ENCODE results near the gene IDH3B. TPM values are rescaled to one million over a fixed set of nuclear protein-coding genes. Genes with fewer than 3 reads are reported as not detected.

Gene IDH3B
- polyA plus RNA-seq, 1 donor from 2014 or later, result 108 TPM

DNA sequence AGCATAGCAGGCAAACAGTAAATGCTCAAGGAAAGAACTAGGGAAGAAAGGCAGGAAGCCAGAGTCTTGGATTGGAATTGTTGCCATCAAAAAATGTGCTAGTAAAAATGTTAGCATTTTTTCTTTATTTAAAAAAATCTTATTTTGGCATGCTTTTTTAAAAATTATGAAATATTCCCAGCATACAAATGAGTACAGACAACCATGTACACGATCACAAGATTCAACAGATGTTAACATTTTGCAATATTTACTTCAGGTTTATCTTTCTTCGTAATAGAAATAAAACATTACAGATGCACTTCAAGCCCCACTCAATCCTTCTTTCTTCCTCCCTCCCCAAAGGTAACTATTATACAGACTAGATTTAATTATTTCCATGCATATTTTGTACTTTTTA, 39.0 kb downstream of the IDH3B start:
- peaks cover 3% of the 10 kb centered on the region for H3K36me3 Mint-ChIP-seq
- H3K4me3 Mint-ChIP-seq, result no peak overlapping the region
- H3K4me1 Mint-ChIP-seq, result no peaks in the 10 kb centered on the region
- H3K27me3 Mint-ChIP-seq, result peaks cover 17% of the 10 kb centered on the region
- H3K9me3 Mint-ChIP-seq, result peaks cover 2 to 11% (median 8%) of the 10 kb centered on the region in 3 donors
- no peak overlapping the region for H3K27ac Mint-ChIP-seq

DNA sequence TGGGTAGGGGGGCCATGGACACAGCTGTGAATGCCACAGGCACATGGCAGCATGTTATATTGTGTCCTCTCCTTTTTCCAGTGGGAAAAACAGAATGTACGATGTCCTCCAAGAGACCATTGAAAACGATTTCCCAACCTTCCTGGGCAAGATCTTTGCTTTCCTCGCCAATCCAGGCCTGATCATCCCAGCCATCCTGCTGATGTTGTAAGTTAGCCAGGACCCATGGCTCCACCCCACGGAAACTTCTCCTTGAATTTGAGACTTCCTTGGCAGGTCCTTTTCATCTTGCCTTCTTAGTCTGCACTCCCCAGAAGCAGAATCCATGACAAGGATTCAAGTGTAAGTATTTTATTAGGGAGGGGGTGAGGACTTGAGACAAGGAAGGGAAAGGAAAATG, 39.8 kb downstream of the IDH3B start:
- Mint-ChIP-seq H3K36me3 (peaks cover 3% of the 10 kb centered on the region), H3K4me1 (no peaks in the 10 kb centered on the region), H3K4me3 (no peak overlapping the region), H3K27me3 (peaks cover 24% of the 10 kb centered on the region), H3K27ac (no peak overlapping the region), H3K9me3 (peaks cover 2 to 11% (median 11%) of the 10 kb centered on the region in 3 donors)

DNA sequence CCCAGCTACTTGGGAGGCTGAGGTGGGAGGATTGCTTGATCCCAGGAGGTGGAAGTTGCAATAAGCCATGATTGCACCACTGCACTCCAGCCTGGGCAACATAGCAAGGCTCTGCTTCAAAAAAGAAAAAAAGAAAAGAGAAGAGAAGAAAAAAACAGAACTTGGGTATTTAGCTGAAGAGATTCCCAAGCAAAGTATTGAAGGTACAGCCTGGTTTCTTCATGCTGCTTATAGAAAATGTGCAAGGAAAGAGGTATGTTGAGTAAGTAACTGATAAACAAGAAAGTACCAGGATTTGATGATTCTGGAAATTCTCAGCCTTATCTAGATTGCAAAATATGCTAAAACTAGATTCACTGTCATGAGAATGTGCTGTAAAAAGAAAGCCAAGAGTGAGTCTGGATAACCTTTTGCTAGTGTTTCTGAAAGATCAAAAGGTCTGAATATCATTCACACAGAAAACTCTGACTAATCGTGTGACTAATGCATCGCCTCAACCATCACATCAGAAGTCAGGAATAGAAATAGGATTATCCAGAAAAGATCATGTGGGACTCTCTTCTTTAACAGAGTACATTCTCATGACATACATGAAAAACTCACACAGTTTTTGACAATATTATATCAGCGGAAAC, 43.9 kb downstream of the IDH3B start:
- H3K27ac Mint-ChIP-seq, result peak overlapping the region in 1 of 3 donors; percentile 6
- H3K4me1 Mint-ChIP-seq, result peaks cover 0 to 5% (median 0%) of the 10 kb centered on the region in 3 donors
- peaks cover 3% of the 10 kb centered on the region for H3K36me3 Mint-ChIP-seq
- no peak overlapping the region for H3K4me3 Mint-ChIP-seq
- H3K27me3 Mint-ChIP-seq, result peaks cover 34% of the 10 kb centered on the region
- peaks cover 0 to 6% (median 0%) of the 10 kb centered on the region in 3 donors for H3K9me3 Mint-ChIP-seq

DNA sequence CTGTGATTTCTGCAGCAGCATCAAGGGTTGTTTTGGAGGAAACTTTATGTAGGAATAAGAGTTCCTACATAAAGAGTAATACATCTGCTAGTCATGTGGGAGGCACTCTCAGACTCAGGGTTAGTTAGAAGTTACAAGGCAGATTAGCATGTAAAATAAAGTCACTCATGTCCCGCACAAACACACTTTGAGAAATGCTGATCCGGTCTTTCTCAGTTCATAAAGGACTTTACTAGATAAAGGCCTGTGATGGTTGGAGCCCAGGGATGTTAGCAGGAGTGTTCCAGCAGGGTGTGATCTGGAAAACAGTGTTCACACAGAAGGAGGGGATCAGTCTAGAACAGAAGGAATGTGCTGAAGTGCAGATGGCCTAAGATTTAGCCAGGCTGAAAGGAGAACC, 44.7 kb downstream of the IDH3B start:
- H3K36me3 Mint-ChIP-seq, result peaks cover 3% of the 10 kb centered on the region
- peaks cover 0 to 6% (median 0%) of the 10 kb centered on the region in 3 donors for H3K9me3 Mint-ChIP-seq
- peak overlapping the region in 1 of 4 donors; percentile 29 for H3K4me3 Mint-ChIP-seq
- peaks cover 34% of the 10 kb centered on the region for H3K27me3 Mint-ChIP-seq
- H3K27ac Mint-ChIP-seq, result no peak overlapping the region
- peaks cover 0 to 5% (median 0%) of the 10 kb centered on the region in 3 donors for H3K4me1 Mint-ChIP-seq

DNA sequence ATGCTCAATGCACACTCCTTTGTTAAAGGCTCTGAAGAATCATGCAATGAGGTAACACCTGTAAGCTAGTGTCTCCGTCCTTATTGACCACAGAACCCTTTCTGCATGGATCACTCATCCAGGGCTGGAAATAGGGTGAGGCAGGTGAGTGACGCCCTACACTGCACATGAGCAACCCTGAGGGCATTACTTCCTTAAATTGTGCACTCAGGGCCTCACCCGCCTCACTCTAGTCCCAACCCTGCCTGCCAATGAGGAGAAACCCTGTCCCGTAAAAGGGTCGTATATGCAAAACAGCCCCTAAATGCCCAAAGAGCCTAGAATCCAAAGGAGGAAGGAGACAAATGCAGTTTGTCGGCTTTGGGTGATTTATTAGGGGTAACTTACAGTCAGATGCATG, 45.2 kb downstream of the IDH3B start:
- H3K36me3 Mint-ChIP-seq, result peaks cover 3% of the 10 kb centered on the region
- H3K27ac Mint-ChIP-seq, result no peak overlapping the region
- peaks cover 0 to 6% (median 0%) of the 10 kb centered on the region in 3 donors for H3K9me3 Mint-ChIP-seq
- H3K4me3 Mint-ChIP-seq, result peak overlapping the region in 1 of 4 donors; percentile 9
- peaks cover 33% of the 10 kb centered on the region for H3K27me3 Mint-ChIP-seq
- H3K4me1 Mint-ChIP-seq, result peaks cover 0 to 5% (median 0%) of the 10 kb centered on the region in 3 donors

DNA sequence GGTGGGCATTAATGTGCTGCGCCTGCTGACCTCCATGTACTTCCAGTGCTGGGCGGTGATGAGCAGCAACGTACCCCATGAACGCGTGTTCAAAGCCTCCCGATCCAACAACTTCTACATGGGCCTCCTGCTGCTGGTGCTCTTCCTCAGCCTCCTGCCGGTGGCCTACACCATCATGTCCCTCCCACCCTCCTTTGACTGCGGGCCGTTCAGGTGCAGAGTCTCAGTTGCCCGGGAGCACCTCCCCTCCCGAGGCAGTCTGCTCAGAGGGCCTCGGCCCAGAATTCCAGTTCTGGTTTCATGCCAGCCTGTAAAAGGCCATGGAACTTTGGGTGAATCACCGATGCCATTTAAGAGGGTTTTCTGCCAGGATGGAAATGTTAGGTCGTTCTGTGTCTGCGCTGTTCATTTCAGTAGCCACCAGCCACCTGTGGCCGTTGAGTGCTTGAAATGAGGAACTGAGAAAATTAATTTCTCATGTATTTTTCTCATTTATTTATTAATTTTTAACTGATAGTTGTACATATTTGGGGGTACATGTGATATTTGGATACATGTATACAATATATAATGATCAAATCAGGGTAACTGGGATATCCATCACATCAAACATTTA, 46.8 kb downstream of the IDH3B start:
- H3K36me3 Mint-ChIP-seq, result peaks cover 3% of the 10 kb centered on the region
- peak overlapping the region in 2 of 4 donors; percentile 66 to 69 for H3K4me3 Mint-ChIP-seq
- H3K9me3 Mint-ChIP-seq, result peaks cover 0 to 6% (median 0%) of the 10 kb centered on the region in 3 donors
- H3K27ac Mint-ChIP-seq, result no peak overlapping the region
- peaks cover 0 to 5% (median 0%) of the 10 kb centered on the region in 3 donors for H3K4me1 Mint-ChIP-seq
- H3K27me3 Mint-ChIP-seq, result peaks cover 29% of the 10 kb centered on the region

DNA sequence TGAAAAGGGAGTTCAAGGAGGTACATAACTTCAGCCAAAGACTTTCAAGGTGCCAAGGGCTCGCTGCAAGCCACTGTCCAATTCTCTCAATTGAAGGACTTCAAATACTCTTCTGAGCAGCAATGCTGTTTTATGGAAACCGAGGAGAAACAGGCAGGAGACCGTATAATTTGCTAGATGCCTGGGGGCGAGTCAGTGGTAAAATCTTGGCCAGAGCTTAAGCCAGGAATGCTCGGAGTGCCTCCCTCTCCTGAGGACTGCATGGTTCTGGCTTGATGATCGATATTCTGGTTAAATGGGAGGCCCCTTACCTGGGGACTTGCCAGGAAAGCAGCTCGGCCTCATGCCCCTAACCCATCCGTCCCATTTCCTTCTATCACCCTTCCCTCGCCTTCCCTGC, 47.4 kb downstream of the IDH3B start:
- peaks cover 28% of the 10 kb centered on the region for H3K27me3 Mint-ChIP-seq
- no peak overlapping the region for H3K4me3 Mint-ChIP-seq

DNA sequence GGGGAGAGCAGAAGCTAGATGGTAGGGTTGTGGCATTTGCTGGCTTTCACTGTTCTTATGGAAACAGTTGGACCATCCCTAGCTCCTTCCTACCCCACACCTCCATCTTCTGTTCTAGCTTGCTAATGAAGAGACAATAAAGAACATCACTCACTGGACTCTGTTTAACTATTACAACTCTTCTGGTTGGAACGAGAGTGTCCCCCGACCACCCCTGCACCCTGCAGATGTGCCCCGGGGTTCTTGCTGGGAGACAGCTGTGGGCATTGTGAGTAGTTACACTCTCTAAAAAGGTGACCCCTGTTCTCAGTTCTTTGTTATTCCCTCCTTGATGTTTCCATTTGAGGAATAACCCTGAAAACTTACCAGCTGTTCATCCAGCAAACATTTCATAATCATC, 51.9 kb downstream of the IDH3B start:
- no peak overlapping the region for H3K27ac Mint-ChIP-seq

More for the DNA sequence above, 47.4 kb downstream of the IDH3B start:
- H3K36me3 Mint-ChIP-seq, result peaks cover 3% of the 10 kb centered on the region
- H3K9me3 Mint-ChIP-seq, result peaks cover 0 to 6% (median 0%) of the 10 kb centered on the region in 3 donors
- peaks cover 0 to 5% (median 0%) of the 10 kb centered on the region in 3 donors for H3K4me1 Mint-ChIP-seq
- H3K27ac Mint-ChIP-seq, result no peak overlapping the region

DNA sequence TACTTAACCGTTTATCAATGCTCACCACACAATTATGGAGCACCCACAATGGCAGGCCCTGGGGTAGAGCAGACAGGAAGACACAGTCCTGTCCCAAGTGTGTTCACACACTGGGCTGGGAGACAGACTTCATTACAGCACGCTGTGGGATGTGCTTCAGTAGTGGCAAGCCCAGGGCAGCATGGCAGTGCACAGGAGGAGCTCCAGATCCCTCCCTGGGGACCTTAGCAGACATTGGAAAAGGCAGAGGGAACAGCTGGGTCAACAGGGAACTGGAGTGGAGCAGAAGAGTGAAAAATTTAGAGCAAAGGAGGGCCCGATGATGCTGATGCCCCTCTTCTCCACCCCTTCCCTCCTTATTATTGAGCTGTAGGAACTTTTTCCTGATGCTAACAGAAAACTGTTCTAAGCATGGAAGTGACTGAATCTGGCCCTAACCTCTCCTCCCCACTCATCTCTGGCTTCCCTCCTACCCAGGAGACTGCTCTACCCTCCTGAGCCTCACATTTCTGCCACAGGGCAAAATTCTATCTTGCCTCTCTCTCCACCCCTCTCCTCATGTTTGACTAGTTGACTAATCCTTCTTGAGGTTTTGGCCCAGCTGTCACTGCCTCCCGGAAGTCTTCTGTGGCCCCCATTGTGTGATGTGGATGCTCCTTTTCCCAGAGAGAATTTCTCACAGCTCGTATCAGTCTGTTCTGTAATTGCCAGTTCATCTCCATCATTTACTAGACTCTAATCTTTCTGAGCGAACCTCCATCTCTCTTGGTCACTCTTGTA, 52.9 kb downstream of the IDH3B start:
- peaks cover 1% of the 10 kb centered on the region for H3K36me3 Mint-ChIP-seq
- H3K27me3 Mint-ChIP-seq, result peaks cover 13% of the 10 kb centered on the region
- H3K9me3 Mint-ChIP-seq, result peaks cover 2 to 8% (median 8%) of the 10 kb centered on the region in 3 donors
- H3K4me1 Mint-ChIP-seq, result no peaks in the 10 kb centered on the region
- H3K27ac Mint-ChIP-seq, result no peak overlapping the region
- no peak overlapping the region for H3K4me3 Mint-ChIP-seq

More for the DNA sequence above, 51.9 kb downstream of the IDH3B start:
- Mint-ChIP-seq H3K4me3 (no peak overlapping the region), H3K36me3 (peaks cover 1% of the 10 kb centered on the region), H3K9me3 (peaks cover 2 to 8% (median 6%) of the 10 kb centered on the region in 3 donors), H3K4me1 (peaks cover 0 to 1% (median 0%) of the 10 kb centered on the region in 3 donors), H3K27me3 (peaks cover 17% of the 10 kb centered on the region)

DNA sequence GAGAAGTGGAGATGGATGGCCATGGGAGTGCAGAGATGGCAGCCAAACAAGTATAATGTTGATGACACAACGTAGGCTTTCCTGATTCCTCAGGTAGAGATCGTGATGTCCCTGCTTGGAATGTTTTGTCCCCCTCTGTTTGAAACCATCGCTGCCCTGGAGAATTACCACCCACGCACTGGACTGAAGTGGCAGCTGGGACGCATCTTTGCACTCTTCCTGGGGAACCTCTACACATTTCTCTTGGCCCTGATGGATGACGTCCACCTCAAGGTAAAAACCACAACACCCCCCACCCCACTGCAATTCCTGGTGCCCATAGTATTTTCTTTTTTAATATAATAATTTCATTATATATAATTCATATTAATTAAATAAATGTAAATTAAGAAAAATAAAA, 53.7 kb downstream of the IDH3B start:
- peaks cover 2 to 8% (median 8%) of the 10 kb centered on the region in 3 donors for H3K9me3 Mint-ChIP-seq
- peaks cover 2% of the 10 kb centered on the region for H3K36me3 Mint-ChIP-seq
- H3K27me3 Mint-ChIP-seq, result peaks cover 12% of the 10 kb centered on the region
- H3K4me1 Mint-ChIP-seq, result no peaks in the 10 kb centered on the region
- H3K27ac Mint-ChIP-seq, result no peak overlapping the region
- no peak overlapping the region for H3K4me3 Mint-ChIP-seq

Other genes starting within 250 kb of the IDH3B start
- 334 TPM for gene SNRPB, start 193.4 kb downstream of the IDH3B start, polyA plus RNA-seq
- 8.5 TPM for gene ZNF343, start 155.3 kb downstream of the IDH3B start, polyA plus RNA-seq
- not detected for gene TMC2, start 127.6 kb downstream of the IDH3B start, polyA plus RNA-seq
- 123 TPM for gene NOP56, start 11.6 kb downstream of the IDH3B start, polyA plus RNA-seq
- 1.1 TPM for gene EBF4, start 28.6 kb upstream of the IDH3B start, polyA plus RNA-seq
- gene CPXM1, start 136.4 kb upstream of the IDH3B start, polyA plus RNA-seq, result 1.1 TPM
- not detected for gene C20orf141, start 150.8 kb upstream of the IDH3B start, polyA plus RNA-seq
- gene TMEM239, start 152.1 kb upstream of the IDH3B start, polyA plus RNA-seq, result not detected
- gene PCED1A, start 176.4 kb upstream of the IDH3B start, polyA plus RNA-seq, result 18.2 TPM
- gene VPS16, start 176.5 kb upstream of the IDH3B start, polyA plus RNA-seq, result 22.4 TPM
- gene PTPRA, start 209.3 kb upstream of the IDH3B start, polyA plus RNA-seq, result 22.1 TPM

Data from IgD-negative memory B cell (primary cell).